ENCODE data around the gene SYT9.

SYT9 gene

GRCh38 chr11:7347611-7348431 lies 96.1 kb downstream of the SYT9 start:
- no peak overlapping the region for H3K4me2 ChIP-seq (ENCODE audit: low read length)
- H3K36me3 ChIP-seq (ENCODE audit: control insufficient read depth, low read length), result no peaks in the 10 kb centered on the region
- H3K79me2 ChIP-seq (ENCODE audit: control insufficient read depth, low read length), result no peaks in the 10 kb centered on the region
- H3K4me1 ChIP-seq (ENCODE audit: control insufficient read depth, low read length), result no peaks in the 10 kb centered on the region
- no peak for TF ChIP-seq EZH2phosphoT487 (IDR thresholded peaks at IDR 0.05; ENCODE audit: borderline replicate concordance, low read length)
- TF ChIP-seq, protein P1, sequence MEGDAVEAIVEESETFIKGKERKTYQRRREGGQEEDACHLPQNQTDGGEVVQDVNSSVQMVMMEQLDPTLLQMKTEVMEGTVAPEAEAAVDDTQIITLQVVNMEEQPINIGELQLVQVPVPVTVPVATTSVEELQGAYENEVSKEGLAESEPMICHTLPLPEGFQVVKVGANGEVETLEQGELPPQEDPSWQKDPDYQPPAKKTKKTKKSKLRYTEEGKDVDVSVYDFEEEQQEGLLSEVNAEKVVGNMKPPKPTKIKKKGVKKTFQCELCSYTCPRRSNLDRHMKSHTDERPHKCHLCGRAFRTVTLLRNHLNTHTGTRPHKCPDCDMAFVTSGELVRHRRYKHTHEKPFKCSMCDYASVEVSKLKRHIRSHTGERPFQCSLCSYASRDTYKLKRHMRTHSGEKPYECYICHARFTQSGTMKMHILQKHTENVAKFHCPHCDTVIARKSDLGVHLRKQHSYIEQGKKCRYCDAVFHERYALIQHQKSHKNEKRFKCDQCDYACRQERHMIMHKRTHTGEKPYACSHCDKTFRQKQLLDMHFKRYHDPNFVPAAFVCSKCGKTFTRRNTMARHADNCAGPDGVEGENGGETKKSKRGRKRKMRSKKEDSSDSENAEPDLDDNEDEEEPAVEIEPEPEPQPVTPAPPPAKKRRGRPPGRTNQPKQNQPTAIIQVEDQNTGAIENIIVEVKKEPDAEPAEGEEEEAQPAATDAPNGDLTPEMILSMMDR (IDR thresholded peaks at IDR 0.05; ENCODE audit: low read depth, low read length, poor library complexity, severe bottlenecking), result no peak
- no peak overlapping the region for H3K27ac ChIP-seq (ENCODE audit: low read depth, low read length)
- H4K20me1 ChIP-seq (ENCODE audit: control insufficient read depth, insufficient read depth, low read depth, low read length), result no peaks in the 10 kb centered on the region
- H3K9me3 ChIP-seq (ENCODE audit: control insufficient read depth, insufficient read depth, low read length), result no peaks in the 10 kb centered on the region
- H3K9me2 ChIP-seq (replicated peaks; ENCODE audit: control insufficient read depth, low read length), result no peaks in the 10 kb centered on the region
- no peaks in the 10 kb centered on the region for H3F3A ChIP-seq (ENCODE audit: control insufficient read depth, insufficient read depth)
- no peak overlapping the region for H3K4me3 ChIP-seq (ENCODE audit: low read length)
- 0 out of 2 replicates have a peak, but pooled peaks cover 2% of the 10 kb centered on the region for H3K27me3 ChIP-seq (ENCODE audit: control insufficient read depth, low read length)

DNA sequence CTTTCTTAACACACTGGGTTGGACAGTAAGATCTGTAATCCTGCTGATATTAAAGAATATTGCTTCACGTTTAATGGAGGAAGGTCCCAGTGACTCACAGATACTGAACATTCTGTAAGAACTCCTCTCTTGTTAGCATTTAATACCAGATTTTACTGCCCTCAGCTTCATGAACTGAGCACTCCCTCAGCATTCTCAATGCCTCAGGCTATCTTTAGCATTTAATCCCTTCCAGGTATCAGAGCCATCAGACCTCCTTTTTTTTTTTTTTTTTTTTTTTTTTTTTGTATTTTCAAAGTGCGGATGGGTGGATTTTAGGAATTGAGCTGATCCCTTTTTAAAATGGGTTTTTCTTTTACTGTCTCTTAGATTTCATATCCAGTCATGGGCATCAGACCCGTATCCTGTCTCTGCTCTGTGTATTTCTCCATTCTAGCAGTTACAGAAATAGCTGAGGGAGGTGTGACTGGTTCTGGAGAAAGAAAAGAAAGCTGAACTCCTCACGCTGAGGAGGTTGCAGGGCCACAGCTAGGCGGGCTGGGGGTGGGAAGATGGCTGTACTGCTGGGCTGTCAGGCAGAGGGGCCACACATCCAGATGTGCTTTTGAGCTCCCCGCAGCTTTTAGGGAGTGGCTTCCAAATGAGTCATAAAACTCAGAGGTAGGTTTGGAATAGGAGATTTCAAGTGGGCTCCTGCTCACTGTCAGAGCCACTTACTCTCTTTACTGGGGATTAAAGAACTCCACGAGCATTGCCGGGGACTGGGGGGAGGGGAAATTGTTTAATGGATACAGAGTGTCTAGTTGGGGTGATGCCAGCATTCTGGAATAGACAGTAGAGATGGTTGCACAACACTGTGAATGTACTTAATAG lies 97.0 kb downstream of the SYT9 start:
- no peaks in the 10 kb centered on the region for H3K4me1 ChIP-seq (ENCODE audit: control insufficient read depth, low read length)
- H3K9me3 ChIP-seq (ENCODE audit: control insufficient read depth, insufficient read depth, low read length), result no peaks in the 10 kb centered on the region
- no peak overlapping the region for H3K4me3 ChIP-seq (ENCODE audit: low read length)
- no peaks in the 10 kb centered on the region for H3K36me3 ChIP-seq (ENCODE audit: control insufficient read depth, low read length)
- H3F3A ChIP-seq (ENCODE audit: control insufficient read depth, insufficient read depth), result no peaks in the 10 kb centered on the region
- H4K20me1 ChIP-seq (ENCODE audit: control insufficient read depth, insufficient read depth, low read depth, low read length), result no peaks in the 10 kb centered on the region
- H3K27ac ChIP-seq (ENCODE audit: low read depth, low read length), result no peak overlapping the region
- H3K4me2 ChIP-seq (ENCODE audit: low read length), result no peak overlapping the region
- 0 out of 2 replicates have a peak, but pooled peaks cover 2% of the 10 kb centered on the region for H3K27me3 ChIP-seq (ENCODE audit: control insufficient read depth, low read length)
- no peaks in the 10 kb centered on the region for H3K79me2 ChIP-seq (ENCODE audit: control insufficient read depth, low read length)
- H3K9me2 ChIP-seq (replicated peaks; ENCODE audit: control insufficient read depth, low read length), result no peaks in the 10 kb centered on the region
- TF ChIP-seq EZH2phosphoT487 (IDR thresholded peaks at IDR 0.05; ENCODE audit: borderline replicate concordance, low read length), result no peak
- TF ChIP-seq, protein P1 (IDR thresholded peaks at IDR 0.05; ENCODE audit: low read depth, low read length, poor library complexity, severe bottlenecking), result no peak

DNA sequence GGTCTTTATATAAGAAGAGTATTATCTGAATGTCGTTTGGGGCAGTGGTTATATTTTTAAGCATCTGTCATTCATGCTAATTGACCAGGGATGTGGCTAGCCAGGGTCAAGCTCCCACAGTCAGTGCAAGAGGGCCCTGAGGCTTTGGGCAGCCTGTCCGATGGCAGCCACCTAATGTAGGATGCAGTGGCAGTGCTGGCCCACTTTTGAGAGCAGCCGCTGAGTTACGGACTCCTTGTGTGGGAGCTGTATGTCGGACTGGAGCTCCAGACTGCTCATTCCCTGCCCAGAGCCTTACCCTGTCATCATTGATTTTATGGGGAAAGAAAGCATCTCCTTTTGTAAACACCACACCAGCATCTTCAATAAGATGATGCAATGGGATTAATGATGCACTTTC lies 99.5 kb downstream of the SYT9 start:
- Histone ChIP-seq H3K27me3 (ENCODE audit: control insufficient read depth, low read length) (no peaks in the 10 kb centered on the region), H3K79me2 (ENCODE audit: control insufficient read depth, low read length) (no peaks in the 10 kb centered on the region), H4K20me1 (ENCODE audit: control insufficient read depth, insufficient read depth, low read depth, low read length) (no peaks in the 10 kb centered on the region), H3K36me3 (ENCODE audit: control insufficient read depth, low read length) (no peaks in the 10 kb centered on the region), H3K9me3 (ENCODE audit: control insufficient read depth, insufficient read depth, low read length) (no peaks in the 10 kb centered on the region), H3K4me3 (ENCODE audit: low read length) (no peak overlapping the region), H3F3A (ENCODE audit: control insufficient read depth, insufficient read depth) (no peaks in the 10 kb centered on the region), H3K4me1 (ENCODE audit: control insufficient read depth, low read length) (no peaks in the 10 kb centered on the region), H3K27ac (ENCODE audit: low read depth, low read length) (no peak overlapping the region), H3K9me2 (replicated peaks; ENCODE audit: control insufficient read depth, low read length) (no peaks in the 10 kb centered on the region), H3K4me2 (ENCODE audit: low read length) (no peak overlapping the region)
- TF ChIP-seq EZH2phosphoT487 (IDR thresholded peaks at IDR 0.05; ENCODE audit: borderline replicate concordance, low read length), result no peak
- TF ChIP-seq, protein P1 (IDR thresholded peaks at IDR 0.05; ENCODE audit: low read depth, low read length, poor library complexity, severe bottlenecking), result no peak
